ENCODE measurements around the gene EDRF1. TPM values are rescaled to one million over a fixed set of nuclear protein-coding genes. Genes with fewer than 3 reads are reported as not detected.

The EDRF1 gene
- total and polyA plus RNA-seq, 2 of the 4 experiments (the other 2 are of a cell fraction): 17.0 to 24.9 TPM

DNA sequence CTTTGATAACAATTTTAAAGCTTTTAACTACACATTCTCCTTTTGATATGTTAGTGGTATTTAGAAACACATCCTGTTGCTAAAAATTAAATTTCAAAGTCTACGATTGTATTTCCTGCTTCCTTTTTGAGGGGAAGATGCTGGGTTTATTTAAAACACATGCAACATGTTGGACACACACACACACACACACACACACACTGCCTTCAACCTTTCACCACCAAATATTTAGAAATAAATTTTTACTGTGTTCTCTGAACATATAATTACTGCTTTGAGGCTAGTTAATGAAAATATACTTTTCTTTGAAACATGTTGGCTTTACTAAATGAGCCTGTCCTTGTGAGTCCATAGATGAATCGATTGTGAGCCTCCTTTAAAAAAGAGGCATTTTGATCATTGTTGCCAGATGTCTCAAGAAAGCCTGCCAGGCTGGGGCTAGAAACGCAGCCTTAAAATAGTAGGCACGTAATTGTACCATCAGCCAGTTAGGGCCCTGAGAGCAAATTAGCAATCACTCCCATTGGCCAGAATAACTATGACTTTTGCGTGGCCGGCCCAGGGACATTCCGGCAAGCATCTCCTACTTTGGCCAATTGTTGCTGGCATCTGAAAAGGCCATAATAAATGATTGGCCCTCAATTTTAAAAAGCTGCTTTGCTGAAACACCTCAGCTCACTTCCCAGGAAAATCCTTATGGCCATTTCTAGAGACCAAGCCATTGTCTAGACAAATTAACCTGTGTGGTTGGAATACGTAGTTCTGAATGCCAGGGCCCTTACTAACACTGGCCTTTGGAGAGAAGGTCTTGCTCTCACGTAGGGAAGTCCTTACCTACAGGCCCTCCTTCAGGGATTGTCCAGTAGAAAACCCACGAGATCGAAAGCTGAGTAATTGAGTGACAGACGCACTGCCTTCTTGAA is 26.6 kb upstream of the EDRF1 start (continued):
- TF ChIP-seq CHD1 (IDR thresholded peaks at IDR 0.05; ENCODE audit: low read depth, low read length): no peak

DNA sequence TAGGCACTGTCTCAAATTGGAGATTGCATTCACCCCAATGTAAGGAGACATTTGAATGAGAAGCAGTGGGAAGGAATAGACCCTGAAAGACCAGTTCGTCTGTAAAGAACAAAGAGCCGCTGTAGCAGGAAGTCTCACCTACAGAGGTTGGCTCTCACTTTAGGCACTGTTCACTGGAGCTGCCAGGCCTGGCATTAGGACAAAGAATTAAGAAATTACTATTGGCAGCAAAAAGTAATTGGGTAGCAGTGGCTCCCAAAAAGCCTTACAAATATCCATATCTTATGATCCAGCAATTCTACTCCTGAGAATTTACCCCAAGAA is 26.0 kb upstream of the EDRF1 start:
- peaks cover 5% of the 10 kb centered on the region; the same call in 1 of the 2 replicates for H3K4me1 ChIP-seq (ENCODE audit: control insufficient read depth, insufficient read depth, low read length)
- H2AK9ac ChIP-seq (replicated peaks; ENCODE audit: low read depth, low read length, poor library complexity): no peak overlapping the region
- H3K36me3 ChIP-seq (ENCODE audit: control insufficient read depth, insufficient read depth, low read length): no peaks in the 10 kb centered on the region
- peaks cover 7% of the 10 kb centered on the region for H3K27me3 ChIP-seq (ENCODE audit: control insufficient read depth, insufficient read depth, low read length)
- ATAC-seq (ENCODE audit: low read depth) (no peak), DNase-seq (no peak)
- H3K9ac ChIP-seq (ENCODE audit: low read depth, low read length): no peak overlapping the region
- no peak overlapping the region for H2BK120ac ChIP-seq (ENCODE audit: low read depth, low read length)
- no peak overlapping the region for H3K23ac ChIP-seq (ENCODE audit: low read depth, low read length)
- no peak overlapping the region for H4K91ac ChIP-seq (ENCODE audit: insufficient read depth, low read depth, low read length)
- no peak overlapping the region for H3K18ac ChIP-seq (ENCODE audit: low read depth, low read length)
- intact Hi-C loops (cut with micrococcal nuclease) (no loop called here), in situ Hi-C loops (cut with MboI; ENCODE audit: low sequenced_read_pairs) (loop anchor here (10.0 kb wide), 1 partner anchor 649 kb away; no protein-coding TSS in a partner anchor), dilution Hi-C loops (cut with HindIII; ENCODE audit: low sequenced_read_pairs, unreplicated experiment) (no loop called here)
- H2BK5ac ChIP-seq (ENCODE audit: low read depth, low read length, poor library complexity, severe bottlenecking): no peak overlapping the region
- no peak overlapping the region for H3K4me3 ChIP-seq (ENCODE audit: insufficient read depth, low read depth, low read length)
- H3K4me2 ChIP-seq (ENCODE audit: low read depth, low read length): no peak overlapping the region
- H2BK20ac ChIP-seq (ENCODE audit: low read depth, low read length): no peak overlapping the region
- H3K56ac ChIP-seq (ENCODE audit: extremely low read depth, insufficient read depth, low read length): no peak overlapping the region
- no peaks in the 10 kb centered on the region for H3K79me1 ChIP-seq (ENCODE audit: low read depth in 1 of 2, low read length in 2 of 2)
- H4K5ac ChIP-seq (ENCODE audit: low read depth, low read length): no peak overlapping the region
- BruUV-seq (replicated peaks): no TSS peak
- H3K27ac ChIP-seq (ENCODE audit: insufficient read depth, low read length): no peak overlapping the region
- no peak overlapping the region for H2AK5ac ChIP-seq (ENCODE audit: low read depth, low read length)
- no peak overlapping the region for H4K8ac ChIP-seq (ENCODE audit: low read depth in 2 of 2, low read length in 2 of 2)
- no CpG with 5 or more reads among the region's 2 CpGs for WGBS, 2 experiments (ENCODE audit: extremely low coverage in 2 of 2, insufficient read length in 1 of 2)
- H2BK15ac ChIP-seq (ENCODE audit: low read depth, low read length): no peak overlapping the region
- ChIA-PET CTCF (no interaction called here), POLR2A (ENCODE audit: unreplicated experiment) (no interaction called here)
- H3K9me1 ChIP-seq (ENCODE audit: insufficient read depth, low read length): no peaks in the 10 kb centered on the region
- no peak overlapping the region for H3K4ac ChIP-seq (ENCODE audit: low read depth, low read length)
- H3K9me3 ChIP-seq (ENCODE audit: control insufficient read depth, insufficient read depth, low read length): no peaks in the 10 kb centered on the region
- H4K20me1 ChIP-seq (ENCODE audit: insufficient read depth, low read length): no peaks in the 10 kb centered on the region
- no peak overlapping the region for H3K14ac ChIP-seq (replicated peaks; ENCODE audit: low read depth, low read length)
- H2AFZ ChIP-seq (replicated peaks; ENCODE audit: low read length, poor library complexity): no peak overlapping the region
- TF ChIP-seq RAD21 (IDR thresholded peaks at IDR 0.05; ENCODE audit: low read length): no peak
- no peak for TF ChIP-seq CHD1 (IDR thresholded peaks at IDR 0.05; ENCODE audit: low read depth, low read length)
- TF ChIP-seq FOS (IDR thresholded peaks at IDR 0.05; ENCODE audit: low read depth, low read length): no peak
- TF ChIP-seq, protein P1, sequence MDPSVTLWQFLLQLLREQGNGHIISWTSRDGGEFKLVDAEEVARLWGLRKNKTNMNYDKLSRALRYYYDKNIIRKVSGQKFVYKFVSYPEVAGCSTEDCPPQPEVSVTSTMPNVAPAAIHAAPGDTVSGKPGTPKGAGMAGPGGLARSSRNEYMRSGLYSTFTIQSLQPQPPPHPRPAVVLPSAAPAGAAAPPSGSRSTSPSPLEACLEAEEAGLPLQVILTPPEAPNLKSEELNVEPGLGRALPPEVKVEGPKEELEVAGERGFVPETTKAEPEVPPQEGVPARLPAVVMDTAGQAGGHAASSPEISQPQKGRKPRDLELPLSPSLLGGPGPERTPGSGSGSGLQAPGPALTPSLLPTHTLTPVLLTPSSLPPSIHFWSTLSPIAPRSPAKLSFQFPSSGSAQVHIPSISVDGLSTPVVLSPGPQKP (IDR thresholded peaks at IDR 0.05; ENCODE audit: borderline replicate concordance, low read depth, low read length): no peak
- no peak for TF ChIP-seq RFX5 (IDR thresholded peaks at IDR 0.05; ENCODE audit: low read depth, low read length)
- no peak for TF ChIP-seq RCOR1 (IDR thresholded peaks at IDR 0.05; ENCODE audit: insufficient replicate concordance, low read length)
- no peak for TF ChIP-seq BHLHE40 (IDR thresholded peaks at IDR 0.05; ENCODE audit: low read depth, low read length)
- TF ChIP-seq, protein P2, sequence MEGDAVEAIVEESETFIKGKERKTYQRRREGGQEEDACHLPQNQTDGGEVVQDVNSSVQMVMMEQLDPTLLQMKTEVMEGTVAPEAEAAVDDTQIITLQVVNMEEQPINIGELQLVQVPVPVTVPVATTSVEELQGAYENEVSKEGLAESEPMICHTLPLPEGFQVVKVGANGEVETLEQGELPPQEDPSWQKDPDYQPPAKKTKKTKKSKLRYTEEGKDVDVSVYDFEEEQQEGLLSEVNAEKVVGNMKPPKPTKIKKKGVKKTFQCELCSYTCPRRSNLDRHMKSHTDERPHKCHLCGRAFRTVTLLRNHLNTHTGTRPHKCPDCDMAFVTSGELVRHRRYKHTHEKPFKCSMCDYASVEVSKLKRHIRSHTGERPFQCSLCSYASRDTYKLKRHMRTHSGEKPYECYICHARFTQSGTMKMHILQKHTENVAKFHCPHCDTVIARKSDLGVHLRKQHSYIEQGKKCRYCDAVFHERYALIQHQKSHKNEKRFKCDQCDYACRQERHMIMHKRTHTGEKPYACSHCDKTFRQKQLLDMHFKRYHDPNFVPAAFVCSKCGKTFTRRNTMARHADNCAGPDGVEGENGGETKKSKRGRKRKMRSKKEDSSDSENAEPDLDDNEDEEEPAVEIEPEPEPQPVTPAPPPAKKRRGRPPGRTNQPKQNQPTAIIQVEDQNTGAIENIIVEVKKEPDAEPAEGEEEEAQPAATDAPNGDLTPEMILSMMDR (conservative IDR thresholded peaks at IDR 0.05; ENCODE audit: low read depth, low read length): no peak
- TF ChIP-seq SMC3 (IDR thresholded peaks at IDR 0.05; ENCODE audit: low read depth, low read length): no peak
- no peak for TF ChIP-seq MAZ (IDR thresholded peaks at IDR 0.05; ENCODE audit: borderline replicate concordance, low read depth, low read length)
- TF ChIP-seq MXI1 (IDR thresholded peaks at IDR 0.05; ENCODE audit: borderline replicate concordance, low read depth, low read length): no peak
- no peak for TF ChIP-seq MAFK (IDR thresholded peaks at IDR 0.05; ENCODE audit: low read depth, low read length)
- no peak for TF ChIP-seq CEBPB (IDR thresholded peaks at IDR 0.05; ENCODE audit: low read depth, low read length)
- TF ChIP-seq NFE2L2 (IDR thresholded peaks at IDR 0.05; ENCODE audit: low read depth, low read length): no peak

Data from IMR-90 (cell line).